Stimulated activated CD8-positive, alpha-beta memory T cell treated with anti-CD3 and anti-CD28 coated beads, Interleukin-15, amount 100 ng/mL, for 1 hour (primary cell): ENCODE data around the gene SLAMF1.
"Not testable (repeated sequence)": the region's sequence is repeated elsewhere in the genome, so short reads cannot be mapped to it uniquely, and the experiment has no call there.

Source experiments
- DNase-seq: peaks from one replicate; pipeline ENCODE4 v3.0.0-alpha.2; 2020; ENCODE audit warnings: low read depth

The SLAMF1 gene

GRCh38 chr1:160646711-160647328 lies at the start of gene SLAMF1:
TSS of gene SLAMF1 (minus strand) at chr1:160647044. CDS start at chr1:160646945, 99 bp downstream.
- no peak for DNase-seq

GRCh38 chr1:160692390-160692789 lies 45.5 kb upstream of the SLAMF1 start:
- not testable (repeated sequence) for DNase-seq

- no peak for DNase-seq
Observed at GRCh38 chr1:160685266-160685665, 38.4 kb upstream of the SLAMF1 start.

- DNase-seq: no peak
Observed at GRCh38 chr1:160682983-160683865, 36.4 kb upstream of the SLAMF1 start.

- DNase-seq: no peak
Observed at GRCh38 chr1:160681891-160682140, 35.0 kb upstream of the SLAMF1 start.

GRCh38 chr1:160681066-160681890 lies 34.4 kb upstream of the SLAMF1 start:
- peak; percentile 81 for DNase-seq

GRCh38 chr1:160680399-160680798 lies 33.6 kb upstream of the SLAMF1 start:
- DNase-seq: no peak

- DNase-seq: no peak
Observed at GRCh38 chr1:160679893-160680292, 33.0 kb upstream of the SLAMF1 start.

GRCh38 chr1:160676869-160677597 lies 30.2 kb upstream of the SLAMF1 start:
- DNase-seq: no peak

- peak; percentile 59 for DNase-seq
Observed at GRCh38 chr1:160675641-160676410, 29.0 kb upstream of the SLAMF1 start.

GRCh38 chr1:160674415-160674814 lies 27.6 kb upstream of the SLAMF1 start:
- DNase-seq: no peak

GRCh38 chr1:160672789-160673695 lies 26.2 kb upstream of the SLAMF1 start:
- no peak for DNase-seq

- no peak for DNase-seq
Observed at GRCh38 chr1:160671603-160672517, 25.0 kb upstream of the SLAMF1 start.

- DNase-seq: no peak
Observed at GRCh38 chr1:160670701-160671100, 23.9 kb upstream of the SLAMF1 start.

- DNase-seq: no peak
Observed at GRCh38 chr1:160669802-160670201, 23.0 kb upstream of the SLAMF1 start.

GRCh38 chr1:160669276-160669675 lies 22.4 kb upstream of the SLAMF1 start:
- DNase-seq: no peak

- no peak for DNase-seq
Observed at GRCh38 chr1:160667896-160668295, 21.1 kb upstream of the SLAMF1 start.

GRCh38 chr1:160666079-160666442 lies 19.2 kb upstream of the SLAMF1 start:
- DNase-seq: no peak
